NT2/D1 (cell line): Measurements from ENCODE around the gene AP3D1.

Source experiments
- SUZ12 ChIP-seq: IDR thresholded peaks from 2 replicates; pipeline ENCODE4 v1.6.1; 2011; ENCODE audit not compliant: insufficient read length, insufficient read depth; ENCODE audit errors: extremely low read depth
- ZNF274 ChIP-seq: IDR thresholded peaks from 2 replicates; pipeline ENCODE4 v1.6.1; 2011; ENCODE audit warnings: mild to moderate bottlenecking, low read depth, low read length

DNA sequence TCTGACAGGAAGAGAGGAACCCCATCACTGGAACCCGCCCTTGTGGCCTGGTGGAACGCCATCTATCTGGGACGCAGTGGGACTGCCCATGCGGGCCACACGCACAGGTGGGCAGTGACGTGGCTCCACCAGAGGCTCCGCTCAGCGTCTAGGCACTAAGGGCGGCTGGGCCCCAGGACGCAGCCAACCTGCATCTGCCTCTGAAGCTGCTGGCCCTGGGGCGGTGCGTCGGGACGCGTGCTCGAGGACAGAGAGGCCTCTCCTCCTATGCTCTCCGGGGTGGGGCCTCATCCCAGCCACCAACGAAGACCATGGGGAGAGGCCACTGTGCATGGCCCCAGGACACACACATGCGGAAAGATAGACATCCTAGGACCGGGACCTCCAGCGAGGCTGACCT lies 36.5 kb downstream of the AP3D1 start:
- no peak for TF ChIP-seq ZNF274
- no peak for TF ChIP-seq SUZ12
